ENCODE results near the gene TRIM13.
"Not testable (repeated sequence)": the region's sequence is repeated elsewhere in the genome, so short reads cannot be mapped to it uniquely, and the experiment has no call there.

The TRIM13 gene, protein sequence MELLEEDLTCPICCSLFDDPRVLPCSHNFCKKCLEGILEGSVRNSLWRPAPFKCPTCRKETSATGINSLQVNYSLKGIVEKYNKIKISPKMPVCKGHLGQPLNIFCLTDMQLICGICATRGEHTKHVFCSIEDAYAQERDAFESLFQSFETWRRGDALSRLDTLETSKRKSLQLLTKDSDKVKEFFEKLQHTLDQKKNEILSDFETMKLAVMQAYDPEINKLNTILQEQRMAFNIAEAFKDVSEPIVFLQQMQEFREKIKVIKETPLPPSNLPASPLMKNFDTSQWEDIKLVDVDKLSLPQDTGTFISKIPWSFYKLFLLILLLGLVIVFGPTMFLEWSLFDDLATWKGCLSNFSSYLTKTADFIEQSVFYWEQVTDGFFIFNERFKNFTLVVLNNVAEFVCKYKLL

DNA sequence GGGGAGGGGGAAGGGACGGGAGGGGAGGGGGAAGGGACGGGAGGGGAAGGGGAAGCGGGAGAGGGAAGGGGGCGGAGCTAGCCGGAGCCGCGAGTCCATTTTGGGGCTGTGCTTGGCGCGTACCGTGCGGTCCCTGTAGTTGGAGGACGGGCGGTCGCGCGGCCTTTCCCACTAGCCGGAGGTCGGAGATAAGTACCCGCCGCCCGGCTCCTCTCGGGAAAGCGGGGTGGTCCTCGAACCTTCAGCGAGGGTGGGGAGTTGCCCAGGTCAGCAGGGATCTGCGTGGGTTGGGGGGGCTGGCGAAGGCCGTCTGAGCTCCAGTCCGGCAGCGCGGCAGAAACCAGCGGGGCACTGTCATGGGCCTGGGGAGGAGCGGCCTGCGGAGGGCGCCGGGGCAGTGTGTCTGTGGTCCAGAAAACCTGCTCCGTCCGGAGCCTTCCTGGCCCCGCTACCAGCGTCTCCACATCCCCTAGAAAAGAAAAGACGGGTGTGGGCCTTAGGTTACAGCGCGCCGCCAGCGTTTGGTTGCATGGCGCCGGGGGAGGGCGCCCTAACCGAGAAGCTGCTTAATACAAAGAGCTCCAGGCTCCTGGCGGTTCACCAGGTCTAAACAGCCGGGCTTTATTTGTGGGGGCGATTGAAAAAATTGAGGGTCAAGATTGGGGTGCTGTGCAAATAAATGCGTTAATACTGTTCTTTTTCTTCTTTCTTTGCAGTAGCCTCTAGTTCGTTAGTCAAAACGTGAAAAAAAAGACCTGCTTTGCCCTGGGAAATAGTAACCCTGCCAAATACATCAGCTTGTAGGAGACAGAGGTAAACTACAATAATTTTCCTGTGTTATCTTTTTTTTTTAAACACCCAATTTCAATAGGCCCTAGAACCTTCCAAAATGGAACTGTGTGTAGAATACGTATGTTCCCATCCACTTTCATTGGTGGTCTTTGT lies at the start of gene TRIM13:
Gene TRIM13 (plus strand): TSS at position 92 of the 945 bp plus-strand sequence. CDS start 14,899 bp downstream, outside the sequence.
- DNase-seq (ENCODE audit: low read depth): peak; percentile 71

DNA sequence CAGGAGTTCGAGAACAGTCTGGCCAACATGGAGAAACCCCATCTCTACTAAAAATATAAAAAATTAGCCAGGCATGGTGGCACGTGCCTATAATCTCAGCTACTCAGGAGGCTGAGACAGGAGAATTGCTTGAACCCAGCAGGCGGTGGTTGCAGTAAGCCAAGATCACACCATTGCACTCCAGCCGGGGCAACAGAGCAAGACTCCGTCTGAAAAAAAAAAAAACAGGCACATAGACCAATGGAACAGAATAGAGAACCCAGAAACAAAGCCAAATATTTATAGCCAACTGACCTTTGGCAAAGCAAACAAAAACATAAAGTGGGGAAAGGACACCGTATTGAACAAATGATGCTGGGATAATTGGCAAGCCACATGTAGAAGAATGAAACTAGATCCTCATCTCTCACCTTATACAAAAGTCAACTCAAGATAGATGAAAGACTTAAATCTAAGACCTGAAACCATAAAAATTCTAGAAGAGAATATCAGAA lies 48.0 kb upstream of the TRIM13 start:
- not testable (repeated sequence) for DNase-seq (ENCODE audit: low read depth)

DNA sequence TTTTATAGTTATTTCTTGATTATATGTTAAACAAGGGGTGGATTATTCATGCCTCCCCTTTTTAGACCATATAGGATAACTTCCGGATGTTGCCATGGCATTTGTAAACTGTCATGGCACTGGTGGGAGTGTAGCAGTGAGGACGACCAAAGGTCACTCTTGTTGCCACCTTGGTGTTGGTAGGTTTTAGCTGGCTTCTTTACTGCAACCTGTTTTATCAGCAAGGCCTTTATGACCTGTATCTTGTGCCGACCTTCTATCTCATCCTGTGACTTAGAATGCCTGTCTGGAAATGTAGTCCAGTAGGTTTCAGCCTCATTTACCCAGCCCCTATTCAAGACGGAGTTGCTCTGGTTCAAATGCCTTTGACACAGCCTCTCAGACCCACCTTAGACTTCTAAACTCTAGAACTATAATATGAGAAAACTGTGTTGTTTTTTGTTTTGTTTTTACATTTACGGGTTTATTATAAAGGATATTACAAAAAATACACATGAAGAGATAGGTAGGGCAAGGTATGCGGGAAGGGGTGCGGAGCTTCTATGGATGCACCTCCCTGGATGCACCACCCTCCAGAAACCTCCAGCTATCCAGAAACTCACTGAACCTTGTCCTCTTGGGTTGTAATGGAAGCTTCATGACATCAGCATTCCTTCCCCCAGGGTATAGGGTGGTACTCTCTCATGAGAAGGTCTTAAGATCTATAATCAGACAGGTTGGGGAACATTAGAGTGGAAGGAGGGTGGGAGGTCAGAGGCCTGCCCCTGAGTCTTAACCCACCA lies 44.9 kb upstream of the TRIM13 start:
- no peak for DNase-seq (ENCODE audit: low read depth)

DNA sequence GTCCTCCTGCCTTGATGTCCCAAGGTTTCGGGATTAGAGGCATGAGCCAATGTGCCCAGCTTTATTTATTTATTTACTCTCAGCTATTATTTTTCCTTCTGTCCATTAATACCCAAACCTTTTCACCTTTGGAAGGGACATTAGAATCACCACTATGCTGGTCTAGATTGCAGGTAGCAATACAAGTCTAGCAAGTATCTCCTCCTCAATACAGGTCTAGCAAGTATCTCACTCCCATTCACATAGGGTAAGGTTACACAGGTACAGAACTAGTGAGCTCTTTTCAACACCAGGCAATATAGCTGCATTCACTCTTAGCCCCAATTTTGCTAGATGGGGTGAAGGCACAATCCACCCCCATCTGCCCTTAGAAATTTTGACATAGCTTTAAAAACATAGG lies 43.3 kb upstream of the TRIM13 start:
- no peak for DNase-seq (ENCODE audit: low read depth)

DNA sequence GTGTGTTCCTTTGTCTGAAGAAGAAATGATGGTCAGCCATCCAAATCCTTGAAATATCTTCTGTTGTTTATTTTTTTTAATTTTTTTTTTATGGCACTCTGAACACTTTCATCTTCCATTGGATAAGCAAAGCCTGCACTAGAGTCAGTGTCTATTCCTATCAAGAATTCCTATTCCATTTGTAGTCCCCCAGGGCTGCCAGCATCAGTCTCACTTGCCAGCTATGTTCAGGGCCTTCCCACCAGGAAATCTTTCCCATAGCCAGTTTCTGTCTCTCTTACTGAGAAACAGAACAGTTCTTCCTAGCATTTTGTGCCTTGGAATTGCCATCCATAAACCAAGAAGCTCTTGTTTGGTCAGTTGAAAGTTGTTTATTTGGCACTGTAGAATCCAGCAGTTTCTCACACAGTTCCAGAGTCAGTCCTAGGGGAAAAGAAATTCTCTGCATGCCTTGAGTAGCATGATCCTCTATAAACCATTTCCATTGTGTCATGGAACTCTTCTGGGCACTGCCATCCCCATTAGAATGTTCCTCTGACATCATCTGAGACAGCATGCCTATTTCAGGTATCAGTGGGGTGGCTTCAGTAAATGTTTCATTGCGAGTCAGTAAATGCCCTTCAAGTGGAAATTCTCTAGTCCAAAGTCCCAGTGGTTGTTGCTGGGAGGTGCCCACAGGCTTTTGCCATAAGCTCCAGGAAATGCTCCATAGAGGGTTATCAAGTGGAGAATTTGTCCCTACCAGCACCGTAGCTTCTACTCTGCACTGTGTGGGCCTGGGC lies 42.0 kb upstream of the TRIM13 start:
- no peak for DNase-seq (ENCODE audit: low read depth)

DNA sequence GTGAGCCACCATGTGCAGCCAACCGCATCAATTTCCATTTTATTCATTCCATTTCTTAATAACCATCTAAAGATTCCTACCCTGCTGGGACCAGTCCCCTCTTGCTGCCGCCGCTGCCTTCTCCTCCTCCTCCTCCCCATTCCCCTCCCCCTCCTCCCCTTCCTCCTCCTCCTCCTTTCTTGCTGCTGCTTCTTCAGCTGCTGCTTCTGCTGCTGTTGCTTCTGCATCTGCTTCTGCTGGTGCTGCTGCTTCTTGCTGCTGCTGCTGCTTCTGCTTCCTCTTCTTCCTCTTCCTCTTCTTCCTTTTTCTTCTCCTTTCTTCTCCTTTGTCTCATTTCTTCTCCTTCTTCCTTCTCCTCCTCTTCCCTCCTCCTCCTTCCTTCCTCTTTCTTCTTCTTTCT lies 40.7 kb upstream of the TRIM13 start:
- DNase-seq (ENCODE audit: low read depth): no peak

DNA sequence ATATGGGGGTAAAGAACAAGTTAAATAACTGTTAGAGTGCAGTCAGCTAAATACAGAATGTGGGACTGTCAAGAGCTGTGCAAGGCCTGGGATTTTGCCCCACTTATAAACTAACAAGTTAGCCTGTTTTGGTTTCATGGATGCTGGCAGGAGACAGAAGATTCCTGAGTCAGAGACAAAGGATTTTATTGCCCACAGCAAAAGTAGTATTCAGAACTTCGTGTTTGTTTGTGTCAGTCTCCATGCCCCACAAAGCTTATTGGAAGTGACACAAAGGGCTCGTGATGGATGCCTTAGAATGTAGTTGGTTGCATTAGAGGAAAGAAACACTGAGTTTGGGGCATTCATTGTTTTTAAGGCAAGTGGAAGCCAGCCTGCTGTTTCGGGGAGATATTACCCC lies 38.5 kb upstream of the TRIM13 start:
- DNase-seq (ENCODE audit: low read depth): no peak

DNA sequence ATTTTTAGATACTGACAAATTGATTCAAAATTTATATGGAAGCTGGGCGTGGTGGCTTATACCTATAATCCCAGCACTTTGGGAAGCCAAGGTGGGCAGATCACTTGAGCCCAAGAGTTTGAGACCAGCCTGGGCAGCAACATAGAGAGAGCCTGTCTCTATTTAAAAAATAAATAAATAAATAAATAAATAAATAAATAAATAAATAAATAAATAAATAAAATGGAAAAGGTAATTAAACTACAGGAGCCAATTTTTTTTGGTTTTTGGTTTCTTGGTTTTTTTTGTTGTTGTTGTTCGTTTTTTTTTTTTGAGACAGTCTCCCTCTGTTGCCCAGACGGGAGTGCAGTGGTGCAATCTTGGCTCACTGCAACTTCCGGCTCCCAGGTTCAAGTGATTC lies 29.4 kb upstream of the TRIM13 start:
- no peak for DNase-seq (ENCODE audit: low read depth)

DNA sequence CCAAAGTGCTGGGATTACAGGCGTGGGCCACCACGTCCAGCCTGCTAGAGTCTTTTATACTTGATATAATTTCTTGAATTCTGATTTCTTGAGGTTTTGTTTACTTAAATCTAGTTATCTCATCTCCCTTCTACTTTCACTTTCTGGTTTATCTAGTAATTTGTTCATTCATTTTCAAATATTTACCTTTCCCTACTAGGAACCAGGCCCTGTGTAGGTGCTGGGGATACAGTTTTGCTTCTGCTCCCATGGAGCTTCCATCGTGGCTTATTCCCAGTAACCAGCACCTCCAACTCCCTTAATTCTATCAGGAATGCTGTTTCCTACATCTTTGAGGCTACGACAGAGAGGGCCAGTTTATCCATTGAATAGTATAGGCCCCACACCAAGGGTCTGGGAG lies 24.1 kb upstream of the TRIM13 start:
- DNase-seq (ENCODE audit: low read depth): no peak

DNA sequence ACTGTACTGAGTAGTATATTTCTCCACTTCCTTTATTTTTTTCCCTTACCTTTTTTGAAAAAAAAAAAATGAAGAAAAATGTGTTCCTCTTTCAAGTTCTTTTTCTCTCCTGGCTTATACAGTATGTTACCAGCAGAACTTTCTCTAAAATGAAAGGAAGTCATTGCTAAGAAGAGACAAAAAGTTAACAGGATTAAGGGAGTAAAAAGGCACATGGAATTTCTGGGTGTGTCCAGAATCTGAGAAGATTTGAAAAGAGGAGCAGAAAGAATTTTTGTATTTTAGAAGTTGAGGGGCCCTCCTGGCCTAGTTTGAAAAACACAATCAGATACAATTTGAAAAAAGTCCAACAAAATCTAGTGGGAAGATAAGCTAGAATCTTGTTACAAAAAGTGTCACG lies 21.0 kb upstream of the TRIM13 start:
- no peak for DNase-seq (ENCODE audit: low read depth)

DNA sequence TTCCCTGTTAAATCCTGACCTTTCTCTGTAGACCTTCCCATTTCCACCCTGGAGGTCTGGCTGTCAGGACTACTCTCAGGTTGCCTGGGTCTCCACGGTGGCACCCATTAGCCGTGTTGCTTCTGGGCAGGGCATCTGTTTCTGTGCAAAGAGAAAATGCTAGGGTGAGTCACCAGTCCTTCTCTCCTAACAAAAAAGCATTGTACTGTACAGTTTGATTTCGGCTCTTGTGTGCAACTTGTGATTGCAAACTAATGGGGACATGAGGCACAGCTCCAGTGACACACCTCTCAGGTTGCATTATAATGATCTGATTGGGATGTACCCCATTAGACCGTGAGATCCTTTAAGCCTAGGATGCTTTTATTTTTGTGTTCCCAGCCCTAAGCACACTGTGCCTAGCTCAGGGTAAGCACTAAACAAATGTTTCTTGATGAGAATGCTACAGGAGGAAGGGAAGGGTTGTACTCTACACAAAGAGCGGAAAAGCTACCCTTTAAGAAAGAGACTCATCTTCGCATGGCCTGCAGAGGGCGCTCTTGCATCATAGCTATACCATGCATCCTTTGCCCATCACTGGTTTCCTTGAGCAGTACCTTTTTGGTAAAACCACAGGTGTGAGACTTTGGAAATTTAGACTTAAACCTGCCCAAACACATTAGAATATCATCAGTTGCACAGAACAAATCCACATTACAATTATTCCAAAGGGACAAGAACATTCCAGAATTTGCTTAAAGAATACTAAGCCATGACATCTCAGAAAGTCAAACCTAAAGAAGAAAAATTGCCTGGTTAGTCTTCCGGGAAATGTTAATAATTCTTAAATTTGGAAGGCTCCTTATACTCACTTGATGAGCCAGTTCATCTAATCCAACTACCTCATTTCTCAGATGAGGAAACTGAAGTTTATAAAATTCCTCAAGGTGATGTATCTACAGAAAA lies 20.3 kb upstream of the TRIM13 start:
- DNase-seq (ENCODE audit: low read depth): peak; percentile 61

DNA sequence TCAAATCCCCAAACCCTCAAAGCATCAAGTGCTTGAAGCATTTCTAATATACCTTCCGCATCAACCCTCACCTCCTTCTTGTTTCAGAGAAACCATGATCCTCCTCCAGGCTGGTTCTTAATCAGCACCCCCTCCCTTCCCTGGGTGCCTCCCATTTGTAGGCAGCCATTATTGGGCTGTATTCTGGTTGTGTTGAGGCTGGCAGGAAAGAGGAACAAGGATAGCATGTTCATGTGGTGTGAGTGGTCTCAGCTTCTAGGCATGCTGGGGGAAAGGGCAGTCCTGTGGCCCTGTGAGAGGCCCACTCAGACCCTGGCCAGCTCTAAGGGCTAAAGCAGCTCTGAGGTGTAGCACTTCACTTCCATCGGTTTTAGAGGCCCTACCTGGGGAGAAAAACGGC lies 18.9 kb upstream of the TRIM13 start:
- no peak for DNase-seq (ENCODE audit: low read depth)

DNA sequence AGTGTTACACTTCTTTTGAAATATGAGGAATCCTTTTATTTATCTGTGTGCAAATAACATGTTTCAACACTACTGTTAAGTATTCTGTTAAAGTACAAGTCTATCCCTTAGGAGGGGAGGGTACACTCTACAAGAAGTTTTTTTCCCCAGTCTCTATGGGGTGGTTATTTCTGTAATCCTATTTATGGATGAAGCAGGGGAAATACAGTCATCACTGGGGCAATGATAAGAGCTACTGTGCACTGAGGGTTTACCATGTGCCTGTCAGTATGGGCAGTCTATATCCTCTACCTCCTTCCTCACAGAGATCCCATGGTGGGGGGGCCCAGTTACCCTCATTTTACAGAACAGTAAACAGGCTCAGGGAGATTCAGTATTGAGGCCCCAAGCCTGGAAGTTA lies 16.6 kb upstream of the TRIM13 start:
- no peak for DNase-seq (ENCODE audit: low read depth)

DNA sequence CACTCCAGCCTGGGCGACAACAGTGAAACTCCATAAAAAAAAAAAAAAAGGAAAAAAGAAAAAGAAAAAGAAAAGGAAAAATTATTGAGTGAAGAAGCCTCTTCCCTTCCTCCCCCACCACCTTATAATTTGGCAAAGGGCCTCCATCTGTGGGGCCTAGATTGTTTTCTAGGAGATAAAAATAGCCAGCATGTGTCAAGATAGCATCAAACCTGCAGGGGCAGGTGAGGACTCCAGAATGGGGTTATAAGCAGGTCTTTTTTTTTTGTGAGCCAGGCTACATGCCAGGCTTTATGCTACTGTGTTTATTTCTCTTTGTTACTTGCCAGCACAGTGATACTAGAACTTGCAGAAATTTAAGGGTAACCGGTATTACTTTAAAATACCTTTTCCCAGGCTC lies 11.7 kb upstream of the TRIM13 start:
- no peak for DNase-seq (ENCODE audit: low read depth)

DNA sequence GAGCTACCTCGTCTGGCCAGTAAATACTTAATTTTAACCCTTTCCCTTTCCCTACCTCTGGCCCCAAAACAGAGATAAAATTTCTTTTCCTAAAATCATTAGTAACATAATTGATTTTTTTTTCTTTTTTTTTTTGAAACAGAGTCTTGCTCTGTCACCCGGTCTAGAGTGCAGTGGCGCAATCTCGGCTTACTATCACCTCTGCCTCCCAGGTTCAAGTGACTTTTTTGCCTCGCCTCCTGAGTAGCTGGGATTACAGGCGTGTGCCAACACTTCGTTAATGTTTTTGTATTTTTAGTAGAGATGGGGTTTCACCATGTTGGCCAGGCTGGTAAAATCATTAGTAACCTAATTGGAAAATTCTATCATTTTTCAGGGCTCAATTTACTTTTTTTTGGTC lies 10.4 kb upstream of the TRIM13 start:
- no peak for DNase-seq (ENCODE audit: low read depth)

DNA sequence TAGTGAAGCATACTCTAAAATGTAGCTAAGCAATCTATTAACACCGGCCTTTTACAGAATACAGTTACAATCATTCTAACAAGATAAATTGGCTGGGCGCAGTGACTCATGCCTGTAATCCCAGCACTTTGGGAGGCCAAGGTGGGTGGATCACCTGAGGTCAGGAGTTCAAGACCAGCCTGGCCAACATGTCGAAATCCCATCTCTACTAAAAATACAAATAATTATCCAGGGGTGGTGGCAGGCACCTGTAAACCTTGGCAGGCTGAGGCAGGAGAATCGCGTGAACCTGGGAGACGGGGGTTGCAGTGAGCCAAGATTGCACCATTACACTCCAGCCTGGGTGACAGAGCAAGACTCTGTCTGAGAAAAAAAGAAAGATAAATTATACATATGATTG lies 6.2 kb upstream of the TRIM13 start:
- DNase-seq (ENCODE audit: low read depth): not testable (repeated sequence)

DNA sequence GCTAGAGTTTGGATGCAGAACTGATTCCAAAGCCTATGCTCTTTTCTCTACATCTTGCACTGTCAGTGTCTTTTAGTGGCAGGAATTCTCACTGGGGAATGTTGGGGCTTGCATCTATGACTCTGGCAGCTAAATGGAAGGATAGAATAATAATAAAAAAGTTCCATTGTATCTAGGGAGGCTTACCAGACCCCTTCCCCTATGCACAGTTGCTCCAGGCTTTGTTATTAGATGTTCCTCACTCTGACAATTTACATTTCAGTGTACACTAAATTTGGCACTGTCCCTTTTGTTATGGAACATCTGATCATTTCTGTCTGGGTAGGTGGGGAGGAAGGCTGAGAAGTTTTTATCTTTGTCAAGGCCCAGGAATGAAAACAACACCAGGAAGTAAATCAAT lies 3.7 kb upstream of the TRIM13 start:
- DNase-seq (ENCODE audit: low read depth): no peak

DNA sequence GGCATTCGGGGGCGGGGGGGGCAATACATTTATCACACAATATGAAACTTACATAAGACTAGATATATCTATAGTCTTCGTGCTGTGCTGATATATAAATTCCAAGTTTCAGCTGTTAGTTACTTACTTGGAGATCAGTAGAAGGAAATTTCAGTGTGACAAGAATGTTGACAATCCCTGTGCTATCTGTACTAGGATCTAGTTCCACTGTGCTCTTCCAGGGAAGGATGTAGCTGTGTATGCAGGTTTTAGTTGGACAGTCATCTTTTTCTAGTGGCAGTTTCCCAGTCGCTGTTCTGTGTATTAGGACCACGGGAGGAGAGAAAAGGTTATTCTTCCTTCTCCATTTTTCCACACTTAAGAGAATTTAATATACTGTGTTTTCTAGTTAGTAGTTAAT lies 3.2 kb upstream of the TRIM13 start:
- no peak for DNase-seq (ENCODE audit: low read depth)

DNA sequence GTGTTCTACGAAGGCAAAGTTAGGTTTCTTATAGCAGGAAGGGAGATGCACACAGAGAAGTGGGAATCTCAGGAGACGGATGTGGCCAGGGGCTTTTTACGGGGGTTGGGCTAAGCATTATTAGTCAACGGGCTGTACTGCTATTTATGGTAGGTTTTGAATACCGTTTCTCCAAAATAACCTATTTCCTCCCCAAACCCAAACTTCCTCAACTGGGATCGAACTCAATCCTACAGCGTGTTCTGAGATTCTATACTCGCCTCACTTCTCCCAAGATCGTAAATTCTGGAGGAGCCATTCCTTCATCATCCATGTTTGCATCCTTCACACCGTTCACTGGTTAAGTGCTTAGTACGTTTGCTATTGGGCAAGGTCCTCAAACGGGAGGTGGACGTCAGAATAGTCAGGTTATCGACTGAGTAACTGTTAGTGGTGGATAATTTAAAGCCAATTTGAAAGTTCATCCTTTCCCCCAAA lies 1.2 kb upstream of the TRIM13 start:
- no peak for DNase-seq (ENCODE audit: low read depth)

Measured in activated T-helper 1 cell treated with Interleukin-2 at 50 U/mL for 16 hours (primary cell).